Measurements from ENCODE around the gene NRXN2.

DNA sequence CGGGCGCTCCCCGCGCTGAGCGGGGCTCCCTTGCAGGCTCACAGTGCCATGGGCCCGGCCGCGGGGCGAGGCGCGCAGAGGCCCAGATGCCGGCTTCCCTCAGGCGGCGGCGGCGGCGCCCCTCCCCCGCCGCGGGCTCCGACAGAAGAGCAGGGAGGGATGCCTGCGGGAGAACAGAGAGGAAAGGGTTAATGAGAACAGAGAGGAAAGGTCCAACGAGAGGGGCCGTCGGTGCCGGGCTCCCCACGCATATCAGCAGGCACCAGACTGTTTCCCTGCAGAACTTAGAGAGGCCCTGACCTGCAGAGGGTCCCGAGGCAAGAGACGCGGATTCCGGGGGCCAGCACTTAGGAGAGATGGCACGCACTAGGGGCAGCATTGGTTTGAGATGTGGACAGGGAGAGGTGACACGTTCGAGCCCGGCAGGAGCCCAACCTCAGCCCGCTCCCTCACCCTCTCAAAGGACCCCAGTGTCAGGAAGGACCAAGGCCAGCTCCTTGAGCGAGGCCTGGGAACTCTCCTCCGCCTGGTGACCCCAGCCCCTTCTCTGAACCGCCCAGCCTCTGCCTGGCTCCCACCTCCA lies 9.1 kb downstream of the NRXN2 start:
- TF ChIP-seq, protein P1, sequence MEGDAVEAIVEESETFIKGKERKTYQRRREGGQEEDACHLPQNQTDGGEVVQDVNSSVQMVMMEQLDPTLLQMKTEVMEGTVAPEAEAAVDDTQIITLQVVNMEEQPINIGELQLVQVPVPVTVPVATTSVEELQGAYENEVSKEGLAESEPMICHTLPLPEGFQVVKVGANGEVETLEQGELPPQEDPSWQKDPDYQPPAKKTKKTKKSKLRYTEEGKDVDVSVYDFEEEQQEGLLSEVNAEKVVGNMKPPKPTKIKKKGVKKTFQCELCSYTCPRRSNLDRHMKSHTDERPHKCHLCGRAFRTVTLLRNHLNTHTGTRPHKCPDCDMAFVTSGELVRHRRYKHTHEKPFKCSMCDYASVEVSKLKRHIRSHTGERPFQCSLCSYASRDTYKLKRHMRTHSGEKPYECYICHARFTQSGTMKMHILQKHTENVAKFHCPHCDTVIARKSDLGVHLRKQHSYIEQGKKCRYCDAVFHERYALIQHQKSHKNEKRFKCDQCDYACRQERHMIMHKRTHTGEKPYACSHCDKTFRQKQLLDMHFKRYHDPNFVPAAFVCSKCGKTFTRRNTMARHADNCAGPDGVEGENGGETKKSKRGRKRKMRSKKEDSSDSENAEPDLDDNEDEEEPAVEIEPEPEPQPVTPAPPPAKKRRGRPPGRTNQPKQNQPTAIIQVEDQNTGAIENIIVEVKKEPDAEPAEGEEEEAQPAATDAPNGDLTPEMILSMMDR (IDR thresholded peaks at IDR 0.05; ENCODE audit: extremely low read depth in 1 of 2, insufficient read depth in 1 of 2, low read depth in 1 of 2, low read length in 2 of 2): no peak
- TF ChIP-seq POLR2A (IDR thresholded peaks at IDR 0.05; ENCODE audit: low read depth, low read length) (no peak), EZH2 (IDR thresholded peaks at IDR 0.05; ENCODE audit: borderline replicate concordance, low read depth, low read length, severe bottlenecking) (peak; percentile 17), POLR2AphosphoS5 (IDR thresholded peaks at IDR 0.05; ENCODE audit: insufficient read depth, low read depth, low read length) (no peak), JUN (IDR thresholded peaks at IDR 0.05; ENCODE audit: borderline replicate concordance, insufficient read depth, insufficient read length, low read depth) (no peak), MYC (IDR thresholded peaks at IDR 0.05; ENCODE audit: low read depth, low read length) (no peak), GATA2 (IDR thresholded peaks at IDR 0.05; ENCODE audit: insufficient read depth, insufficient read length, low read depth, low read length) (no peak)
- TF ChIP-seq, protein P2, sequence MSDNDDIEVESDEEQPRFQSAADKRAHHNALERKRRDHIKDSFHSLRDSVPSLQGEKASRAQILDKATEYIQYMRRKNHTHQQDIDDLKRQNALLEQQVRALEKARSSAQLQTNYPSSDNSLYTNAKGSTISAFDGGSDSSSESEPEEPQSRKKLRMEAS (IDR thresholded peaks at IDR 0.05; ENCODE audit: insufficient read depth, insufficient read length): no peak

Data from endothelial cell of umbilical vein (primary cell).